Gastrocnemius medialis (tissue), 4 donors: ENCODE data around the gene CGB3.

ENCODE experiments used
- CTCF ChIP-seq, 5 experiments: fragments of 450-650 bp in 3 of 5; fragments of 200-600 bp in 2 of 5; sonication (generic) in 2 of 5; IDR thresholded peaks in 4 of 5; conservative IDR thresholded peaks in 1 of 5; 1 replicate in 4 of 5; 2 replicates in 1 of 5; pipeline ENCODE4 v1.5.1; 2016 to 2019; ENCODE audit warnings: antibody characterized with exemption in 5 of 5, mild to moderate bottlenecking in 3 of 5, moderate library complexity in 3 of 5
- POLR2A ChIP-seq, 2 donors: fragments of 450-650 bp; IDR thresholded peaks; one replicate each; pipeline ENCODE4 v1.6.1; 2017; ENCODE audit warnings: antibody characterized with exemption in 2 of 2, mild to moderate bottlenecking in 2 of 2, moderate library complexity in 2 of 2

GRCh38 chr19:49017041-49017665 lies 7.0 kb downstream of the CGB3 start, which contains the start of gene LHB:
- TF ChIP-seq POLR2A (IDR thresholded peaks at IDR 0.05) (no peak), CTCF (IDR thresholded peaks at IDR 0.05 in 4 of 5, conservative IDR thresholded peaks at IDR 0.05 in 1 of 5) (no peak)
